PFSK-1 (cell line): ENCODE measurements around the gene ANKRD33B.

Experiments used
- POLR2AphosphoS5 ChIP-seq: IDR thresholded peaks from 2 replicates; pipeline ENCODE4 v1.6.1; 2012; ENCODE audit warnings: low read depth, mild to moderate bottlenecking, control low read depth, low read length, moderate library complexity
- REST ChIP-seq, 2 experiments: IDR thresholded peaks; 2 replicates each; pipeline versions ENCODE4 v1.6.1 to v1.8.0; 2011 to 2012; ENCODE audit warnings: low read depth in 2 of 2, low read length in 2 of 2, control low read depth in 1 of 2, inconsistent platforms in 1 of 2, mild to moderate bottlenecking in 1 of 2, moderate library complexity in 1 of 2; ENCODE audit not compliant: insufficient read depth in 1 of 2
- SIN3A ChIP-seq: IDR thresholded peaks from 2 replicates; pipeline ENCODE4 v1.6.1; 2012; ENCODE audit warnings: mild to moderate bottlenecking, low read length, moderate library complexity, borderline replicate concordance; ENCODE audit not compliant: insufficient read depth
- TAF1 ChIP-seq: IDR thresholded peaks from 2 replicates; pipeline ENCODE4 v1.6.1; 2012; ENCODE audit warnings: low read length, control low read depth, borderline replicate concordance; ENCODE audit not compliant: insufficient read depth

GRCh38 chr5:10559151-10559550 is 4.7 kb upstream of the ANKRD33B start:
- TF ChIP-seq POLR2AphosphoS5 (no peak), REST (IDR thresholded peaks at IDR 0.05; ENCODE audit: insufficient read depth in 1 of 2, low read depth in 2 of 2, low read length in 2 of 2) (no peak), TAF1 (no peak), SIN3A (no peak)
